DMS79 treated with DMSO at 0.1 percent for 48 hours (cell line): Measurements from ENCODE around the gene ITPR2.
"Not testable (repeated sequence)": the region's sequence is repeated elsewhere in the genome, so short reads cannot be mapped to it uniquely, and the experiment has no call there.

ENCODE experiments used
- DNase-seq: peaks from one replicate; lab custom pipeline; 2025; lab: John Stamatoyannopoulos, UW

ITPR2 gene

GRCh38 chr12:26666286-26666685, 166.7 kb downstream of the ITPR2 start:
- DNase-seq = no peak

- DNase-seq = no peak
Measured at GRCh38 chr12:26661399-26661798, 171.6 kb downstream of the ITPR2 start.

- DNase-seq = no peak
Measured at GRCh38 chr12:26659930-26660329, 173.1 kb downstream of the ITPR2 start.

GRCh38 chr12:26658991-26659390, 174.0 kb downstream of the ITPR2 start:
- no peak for DNase-seq

- no peak for DNase-seq
Measured at GRCh38 chr12:26654623-26655022, 178.4 kb downstream of the ITPR2 start.

- peak; percentile 23 for DNase-seq
Measured at GRCh38 chr12:26651566-26652188, 181.3 kb downstream of the ITPR2 start.

- DNase-seq = no peak
Measured at GRCh38 chr12:26651036-26651435, 182.0 kb downstream of the ITPR2 start.

GRCh38 chr12:26648999-26649398, 184.0 kb downstream of the ITPR2 start:
- no peak for DNase-seq

GRCh38 chr12:26648584-26648983, 184.4 kb downstream of the ITPR2 start:
- no peak for DNase-seq

GRCh38 chr12:26648066-26648465, 184.9 kb downstream of the ITPR2 start:
- no peak for DNase-seq

- no peak for DNase-seq
Measured at GRCh38 chr12:26647088-26647487, 185.9 kb downstream of the ITPR2 start.

- DNase-seq = no peak
Measured at GRCh38 chr12:26646571-26646970, 186.4 kb downstream of the ITPR2 start.

- DNase-seq = not testable (repeated sequence)
Measured at GRCh38 chr12:26644376-26644775, 188.6 kb downstream of the ITPR2 start.

- DNase-seq = no peak
Measured at GRCh38 chr12:26643532-26644315, 189.3 kb downstream of the ITPR2 start.

- DNase-seq = no peak
Measured at GRCh38 chr12:26642361-26642760, 190.6 kb downstream of the ITPR2 start.

GRCh38 chr12:26636710-26637328, 196.2 kb downstream of the ITPR2 start:
- no peak for DNase-seq

- DNase-seq = no peak
Measured at GRCh38 chr12:26633591-26634210, 199.3 kb downstream of the ITPR2 start.

GRCh38 chr12:26632756-26633155, 200.2 kb downstream of the ITPR2 start:
- DNase-seq = no peak

GRCh38 chr12:26631846-26632245, 201.1 kb downstream of the ITPR2 start:
- no peak for DNase-seq

GRCh38 chr12:26630546-26631027, 202.4 kb downstream of the ITPR2 start:
- DNase-seq = no peak

- DNase-seq = no peak
Measured at GRCh38 chr12:26629864-26630263, 203.1 kb downstream of the ITPR2 start.

- DNase-seq = no peak
Measured at GRCh38 chr12:26628234-26628633, 204.8 kb downstream of the ITPR2 start.

GRCh38 chr12:26627335-26627734, 205.7 kb downstream of the ITPR2 start:
- DNase-seq = no peak
